H1 (cell line): ENCODE data around the gene ABHD6. TPM values are rescaled to one million over a fixed set of nuclear protein-coding genes. Genes with fewer than 3 reads are reported as not detected.

Source experiments
- CTCF ChIA-PET: fragments of 300-600 bp; sonication (Branson Sonifier 250); formaldehyde crosslinking; loops from one replicate; lab custom pipeline; 2021; ENCODE audit not compliant: partially characterized antibody; lab: Charles Lee
- POLR2A ChIA-PET: fragments of 300-600 bp; sonication (Branson Sonifier 250); formaldehyde crosslinking; loops from one replicate; lab custom pipeline; 2021; ENCODE audit warnings: inconsistent platforms; ENCODE audit not compliant: partially characterized antibody; lab: Charles Lee
- DNase-seq, 2 experiments: peaks; one replicate each; pipeline versions ENCODE4 v3.0.0 to v3.0.0-alpha.2; 2010 to 2022; ENCODE audit warnings: low spot score in 2 of 2, low read depth in 1 of 2, mixed read lengths in 1 of 2
- FAIRE-seq: peaks from 2 replicates; lab custom pipeline; 2011; peaks lifted over from hg19 to GRCh38; lab: Jason Lieb, UNC
- H2AFZ ChIP-seq: 2 replicates; pipeline ENCODE4 v1.8.1; 2012; ENCODE audit warnings: low read length, inconsistent platforms
- H2AK5ac ChIP-seq: 2 replicates; pipeline ENCODE4 v1.6.1; 2013; ENCODE audit warnings: low read depth, low read length
- H2BK120ac ChIP-seq: replicated peaks from 2 replicates; pipeline ENCODE3; 2013; ENCODE audit warnings: low read depth, low read length, inconsistent platforms
- H2BK12ac ChIP-seq: 2 replicates; pipeline ENCODE4 v1.6.1; 2013; ENCODE audit warnings: low read depth, low read length
- H2BK15ac ChIP-seq: 2 replicates; pipeline ENCODE4 v1.6.1; 2013; ENCODE audit warnings: low read length
- H2BK20ac ChIP-seq: 2 replicates; pipeline ENCODE4 v1.6.1; 2013; ENCODE audit warnings: low read length
- H2BK5ac ChIP-seq: 2 replicates; pipeline ENCODE4 v1.6.1; 2013; ENCODE audit warnings: low read depth, low read length
- H3K14ac ChIP-seq: 2 replicates; pipeline ENCODE4 v1.6.1; 2013; ENCODE audit warnings: inconsistent platforms; ENCODE audit not compliant: insufficient read length
- H3K18ac ChIP-seq: 2 replicates; pipeline ENCODE4 v1.6.1; 2013; ENCODE audit warnings: low read length; ENCODE audit errors: extremely low read depth
- H3K23ac ChIP-seq: 2 replicates; pipeline ENCODE4 v1.6.1; 2013; ENCODE audit warnings: inconsistent platforms; ENCODE audit not compliant: insufficient read length
- H3K23me2 ChIP-seq: 2 replicates; pipeline ENCODE4 v1.6.1; 2013; ENCODE audit warnings: low read depth, low read length
- H3K27ac ChIP-seq: 2 replicates; pipeline ENCODE4 v1.6.1; 2011; ENCODE audit warnings: low read depth, low read length, inconsistent platforms
- H3K27me3 ChIP-seq, 4 experiments: replicated peaks in 1 of 4; 1 replicate in 1 of 4; 2 replicates in 3 of 4; pipeline versions ENCODE4 v1.6.1 to v1.8.1; 2011 to 2013; ENCODE audit warnings: low read length in 3 of 4, mild to moderate bottlenecking in 3 of 4, inconsistent platforms in 2 of 4, mixed read lengths in 2 of 4, moderate library complexity in 1 of 4; ENCODE audit not compliant: control insufficient read depth in 3 of 4, insufficient read depth in 3 of 4; ENCODE audit errors: extremely low read depth in 1 of 4
- H3K36me3 ChIP-seq, 4 experiments: 2 replicates each; pipeline versions ENCODE4 v1.6.1 to v1.8.1; 2011 to 2013; ENCODE audit warnings: mild to moderate bottlenecking in 4 of 4, low read length in 3 of 4, moderate library complexity in 2 of 4, control low read depth in 1 of 4, inconsistent platforms in 1 of 4; ENCODE audit not compliant: insufficient read depth in 4 of 4, control insufficient read depth in 2 of 4
- H3K4ac ChIP-seq: replicated peaks from 2 replicates; pipeline ENCODE3; 2013; ENCODE audit warnings: low read length, low read depth, mixed read lengths, inconsistent platforms; ENCODE audit not compliant: insufficient read length
- H3K4me1 ChIP-seq, 4 experiments: replicated peaks in 1 of 4; 1 replicate in 1 of 4; 2 replicates in 3 of 4; pipeline versions ENCODE4 v1.6.1 to v1.8.1; 2011 to 2013; ENCODE audit warnings: low read length in 3 of 4, inconsistent platforms in 2 of 4, mixed read lengths in 1 of 4; ENCODE audit not compliant: insufficient read depth in 4 of 4, control insufficient read depth in 3 of 4
- H3K4me2 ChIP-seq, 2 experiments: 2 replicates each; pipeline versions ENCODE4 v1.6.1 to v1.8.1; 2011 to 2013; ENCODE audit warnings: low read depth in 2 of 2, low read length in 2 of 2, control low read depth in 1 of 2, inconsistent platforms in 1 of 2, mild to moderate bottlenecking in 1 of 2; ENCODE audit not compliant: insufficient read depth in 1 of 2
- H3K4me3 ChIP-seq, 4 experiments: fragments of 200-600, 300-600 bp in 1 of 4; sonication (generic), shearing (Covaris generic), sonication (Bioruptor Twin) in 1 of 4; 2 replicates each; pipeline versions ENCODE4 v1.5.1 to v1.8.1; 2011 to 2016; ENCODE audit warnings: low read length in 4 of 4, low read depth in 3 of 4, control low read depth in 2 of 4, inconsistent platforms in 2 of 4, mild to moderate bottlenecking in 2 of 4, mixed read lengths in 1 of 4, moderate library complexity in 1 of 4; ENCODE audit not compliant: insufficient read depth in 2 of 4; ENCODE audit errors: extremely low read depth in 1 of 4
- H3K56ac ChIP-seq: replicated peaks from 2 replicates; pipeline ENCODE3; 2013; ENCODE audit warnings: low read depth, mild to moderate bottlenecking, mixed read lengths, low read length, inconsistent platforms; ENCODE audit not compliant: insufficient read length
- H3K79me1 ChIP-seq: 2 replicates; pipeline ENCODE4 v1.6.1; 2013; ENCODE audit warnings: low read depth, low read length, control low read depth
- H3K79me2 ChIP-seq, 2 experiments: 2 replicates each; pipeline versions ENCODE4 v1.6.1 to v1.8.1; 2012 to 2013; ENCODE audit warnings: low read length in 2 of 2, mild to moderate bottlenecking in 2 of 2, inconsistent platforms in 1 of 2; ENCODE audit not compliant: insufficient read depth in 2 of 2, control insufficient read depth in 1 of 2
- H3K9ac ChIP-seq, 4 experiments: replicated peaks in 1 of 4; 1 replicate in 1 of 4; 2 replicates in 3 of 4; pipeline versions ENCODE4 v1.6.1 to v1.8.1; 2011 to 2013; ENCODE audit warnings: low read depth in 3 of 4, low read length in 3 of 4, control low read depth in 2 of 4, mild to moderate bottlenecking in 2 of 4, moderate library complexity in 2 of 4, inconsistent platforms in 1 of 4; ENCODE audit errors: extremely low read depth in 1 of 4
- H3K9me3 ChIP-seq, 2 experiments: 2 replicates each; pipeline versions ENCODE4 v1.6.1 to v1.8.1; 2012 to 2013; ENCODE audit warnings: mild to moderate bottlenecking in 2 of 2, moderate library complexity in 2 of 2, control low read depth in 1 of 2, inconsistent platforms in 1 of 2, low read depth in 1 of 2, low read length in 1 of 2, mixed read lengths in 1 of 2; ENCODE audit not compliant: insufficient read depth in 2 of 2
- H4K20me1 ChIP-seq, 2 experiments: replicated peaks in 1 of 2; 2 replicates each; pipeline versions ENCODE3 to v1.8.1; 2011 to 2013; ENCODE audit warnings: inconsistent platforms in 2 of 2, low read length in 2 of 2, mild to moderate bottlenecking in 1 of 2; ENCODE audit not compliant: insufficient read depth in 2 of 2, control insufficient read depth in 1 of 2
- H4K5ac ChIP-seq: 2 replicates; pipeline ENCODE4 v1.6.1; 2013; ENCODE audit warnings: low read length, low read depth, mixed read lengths, inconsistent platforms; ENCODE audit not compliant: insufficient read length
- H4K8ac ChIP-seq: 2 replicates; pipeline ENCODE4 v1.8.0; 2013; ENCODE audit warnings: mild to moderate bottlenecking, moderate library complexity, low read length, inconsistent platforms; ENCODE audit not compliant: insufficient read depth; ENCODE audit errors: extremely low read depth
- H4K91ac ChIP-seq: replicated peaks from 2 replicates; pipeline ENCODE3; 2013; ENCODE audit warnings: low read length, mixed read lengths, inconsistent platforms; ENCODE audit not compliant: insufficient read length
- BCL11A ChIP-seq, 2 experiments: IDR thresholded peaks; one replicate each; pipeline ENCODE4 v1.6.1; 2011; ENCODE audit warnings: low read depth in 2 of 2, low read length in 2 of 2, mild to moderate bottlenecking in 2 of 2
- CBX5 ChIP-seq: fragments of 300-800, 300-1000 bp; sonication (generic); IDR thresholded peaks from 2 replicates; pipeline ENCODE4 v1.7.1; 2016; ENCODE audit warnings: antibody characterized with exemption, low read length, low read depth
- CEBPB ChIP-seq: IDR thresholded peaks from 2 replicates; pipeline ENCODE4 v1.6.1; 2012; ENCODE audit warnings: low read depth, low read length
- FOSL1 ChIP-seq: IDR thresholded peaks from 2 replicates; pipeline ENCODE4 v1.6.1; 2011; ENCODE audit warnings: mild to moderate bottlenecking, low read depth, low read length, moderate library complexity; ENCODE audit not compliant: insufficient read depth
- PHF8 ChIP-seq: fragments of 200-600 bp; sonication (generic); conservative IDR thresholded peaks from 2 replicates; pipeline ENCODE4 v1.7.1; 2012; ENCODE audit warnings: low read depth, mild to moderate bottlenecking, inconsistent platforms, low read length, moderate library complexity
- POU5F1 ChIP-seq: IDR thresholded peaks from 2 replicates; pipeline ENCODE4 v1.6.1; 2011; ENCODE audit warnings: low read depth, mild to moderate bottlenecking, low read length, moderate library complexity
- SP2 ChIP-seq: IDR thresholded peaks from 2 replicates; pipeline ENCODE4 v1.6.1; 2012; ENCODE audit warnings: mild to moderate bottlenecking, low read length, inconsistent platforms
- SUZ12 ChIP-seq: fragments of 200-600 bp; sonication (generic); IDR thresholded peaks from 2 replicates; pipeline ENCODE4 v1.6.1; 2012; ENCODE audit warnings: mild to moderate bottlenecking, inconsistent platforms, low read length, moderate library complexity, mixed read lengths
- TAF1 ChIP-seq: IDR thresholded peaks from 2 replicates; pipeline ENCODE4 v1.6.1; 2011; ENCODE audit warnings: mild to moderate bottlenecking, low read depth, low read length
- WGBS, 2 experiments: shearing (Covaris generic) in 1 of 2; methylation state at CpG; one replicate each; pipeline versions ENCODE4 v1.1.6 to v1.1.7; 2013 to 2015; ENCODE audit warnings: low lambda C conversion rate in 2 of 2, mixed read lengths in 2 of 2, inconsistent platforms in 1 of 2, low coverage in 1 of 2, missing lambda C conversion rate in 1 of 2; ENCODE audit not compliant: insufficient replicate concordance in 2 of 2, insufficient coverage in 1 of 2, insufficient read length in 1 of 2; ENCODE audit errors: extremely low coverage in 1 of 2, missing lambda C conversion rate in 1 of 2; 5-methylcytosine and 5-hydroxymethylcytosine counted together
- polyA plus RNA-seq, 7 experiments: library from polyadenylated mRNA; depleted of rRNA in 3 of 7; stranded (reverse) in 5 of 7; unstranded in 2 of 7; fragments of >200 nt in 5 of 7; fragments of 200-250 nt in 2 of 7; gene quantifications; 1 replicate in 5 of 7; 2 replicates in 1 of 7; 4 replicates in 1 of 7; pipeline versions ENCODE4 v1.2.1 to v1.2.3, GENCODE V29; 2011 to 2013; ENCODE audit warnings: missing spikeins in 2 of 7, mixed read lengths in 2 of 7
- total RNA-seq: library from RNA; stranded (reverse); fragmentation: NEBNext Ultra II Directional; extraction: Animal tissue kit (Norgen Biotek cat#: 25700); gene quantifications from 2 replicates; pipeline ENCODE4 v1.2.1, GENCODE V29; 2021
- TF ChIP-seq, protein P1 (sequence below), 3 experiments: IDR thresholded peaks; 1 replicate in 2 of 3; 2 replicates in 1 of 3; pipeline versions ENCODE4 v1.5.1 to v1.6.1; 2011; ENCODE audit warnings: low read length in 3 of 3, mild to moderate bottlenecking in 3 of 3, inconsistent platforms in 2 of 3, low read depth in 1 of 3, moderate library complexity in 1 of 3; ENCODE audit not compliant: insufficient read depth in 1 of 3; ENCODE audit errors: control extremely low read depth in 1 of 3

ABHD6 gene
- total and polyA plus RNA-seq, 2 of the 8 experiments (the other 6 are each of a cell fraction or from before 2014, with no cell fraction given) = 5.9 to 6.6 TPM

DNA sequence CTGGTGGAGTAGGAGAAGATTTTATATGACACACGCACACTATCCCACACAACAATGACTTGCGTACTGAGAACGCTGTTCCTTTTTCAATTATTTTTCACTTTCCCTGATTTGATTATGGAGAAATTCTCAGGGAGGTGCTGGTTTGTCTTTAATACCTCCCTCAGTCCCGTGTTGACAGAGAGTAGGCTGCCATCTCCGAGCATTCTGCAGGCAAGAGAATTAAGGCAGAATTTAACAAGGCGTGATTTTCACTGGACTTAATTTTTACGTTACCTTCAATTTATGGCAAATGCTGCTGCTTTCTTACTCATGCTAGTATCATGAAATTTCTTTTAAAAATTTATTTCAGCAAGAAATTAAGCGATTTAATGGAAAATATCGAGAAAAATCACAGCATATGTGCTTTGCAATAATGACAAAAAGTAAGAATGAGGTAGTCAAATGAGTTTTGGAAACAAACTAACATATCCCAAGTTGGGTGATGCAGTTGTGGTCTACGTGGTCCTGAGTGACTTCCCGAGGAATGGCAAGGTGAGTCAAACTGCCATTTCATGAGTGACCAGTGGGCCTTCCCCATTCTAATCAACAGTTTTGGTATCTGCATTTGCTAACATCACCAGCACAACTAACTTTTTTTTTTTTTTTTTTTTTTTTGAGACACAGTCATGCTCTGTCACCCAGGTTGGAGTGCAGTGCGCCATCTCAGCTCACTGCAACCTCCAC lies 43.7 kb upstream of the ABHD6 start:
- Histone ChIP-seq H2BK15ac (no peak overlapping the region), H2BK120ac (no peak overlapping the region), H3K56ac (no peak overlapping the region), H3K18ac (no peak overlapping the region), H3K27ac (no peak overlapping the region), H3K79me2 (no peaks in the 10 kb centered on the region), H2BK5ac (no peak overlapping the region), H3K27me3 (no peaks in the 10 kb centered on the region), H3K14ac (no peak overlapping the region), H2AK5ac (no peak overlapping the region), H2AFZ (peak overlapping the region; percentile 64; the same call in 1 of the 2 replicates), H3K4me3 (no peak overlapping the region), H3K23me2 (no peaks in the 10 kb centered on the region), H3K4ac (no peak overlapping the region), H3K36me3 (no peaks in the 10 kb centered on the region), H4K8ac (peak overlapping the region; percentile 42; the same call in 1 of the 2 replicates), H4K91ac (no peak overlapping the region), H3K4me1 (peaks cover 0 to 3% (median 1%) of the 10 kb centered on the region in 4 experiments; a peak in 2 of 7 replicates), H4K5ac (no peak overlapping the region), H2BK20ac (no peak overlapping the region), H4K20me1 (no peaks in the 10 kb centered on the region), H3K4me2 (no peak overlapping the region), H3K9me3 (no peaks in the 10 kb centered on the region), H3K79me1 (no peaks in the 10 kb centered on the region), H3K23ac (no peak overlapping the region), H3K9ac (no peak overlapping the region), H2BK12ac (no peak overlapping the region; the same call in 1 of the 2 replicates)
- CTCF ChIA-PET = interaction anchor here (1.0 to 3.8 kb wide), 3 partner anchors 16 to 24 kb away, joined by 3 to 15 read pairs (median 7); no protein-coding TSS in a partner anchor
- no peak for FAIRE-seq
- WGBS, 2 experiments = 89% methylated on average over 12 of the region's 12 CpGs; no CpG with 5 or more reads in 1 of the 2 experiments
- no peak for DNase-seq
- POLR2A ChIA-PET = interaction anchor here (1.5 kb wide), 1 partner anchor 112 kb away, joined by 3 read pairs; the partner anchor contains the start of genes HTD2 and RPP14
- TF ChIP-seq SP2 = no peak
- no peak for TF ChIP-seq SUZ12
- no peak for TF ChIP-seq CEBPB
- no peak for TF ChIP-seq POU5F1
- no peak for TF ChIP-seq CBX5
- TF ChIP-seq, protein P1, sequence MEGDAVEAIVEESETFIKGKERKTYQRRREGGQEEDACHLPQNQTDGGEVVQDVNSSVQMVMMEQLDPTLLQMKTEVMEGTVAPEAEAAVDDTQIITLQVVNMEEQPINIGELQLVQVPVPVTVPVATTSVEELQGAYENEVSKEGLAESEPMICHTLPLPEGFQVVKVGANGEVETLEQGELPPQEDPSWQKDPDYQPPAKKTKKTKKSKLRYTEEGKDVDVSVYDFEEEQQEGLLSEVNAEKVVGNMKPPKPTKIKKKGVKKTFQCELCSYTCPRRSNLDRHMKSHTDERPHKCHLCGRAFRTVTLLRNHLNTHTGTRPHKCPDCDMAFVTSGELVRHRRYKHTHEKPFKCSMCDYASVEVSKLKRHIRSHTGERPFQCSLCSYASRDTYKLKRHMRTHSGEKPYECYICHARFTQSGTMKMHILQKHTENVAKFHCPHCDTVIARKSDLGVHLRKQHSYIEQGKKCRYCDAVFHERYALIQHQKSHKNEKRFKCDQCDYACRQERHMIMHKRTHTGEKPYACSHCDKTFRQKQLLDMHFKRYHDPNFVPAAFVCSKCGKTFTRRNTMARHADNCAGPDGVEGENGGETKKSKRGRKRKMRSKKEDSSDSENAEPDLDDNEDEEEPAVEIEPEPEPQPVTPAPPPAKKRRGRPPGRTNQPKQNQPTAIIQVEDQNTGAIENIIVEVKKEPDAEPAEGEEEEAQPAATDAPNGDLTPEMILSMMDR (IDR thresholded peaks at IDR 0.05; ENCODE audit: control extremely low read depth in 1 of 3, insufficient read depth in 1 of 3, low read depth in 1 of 3, low read length in 3 of 3) = no peak
- TF ChIP-seq PHF8 = no peak
- no peak for TF ChIP-seq FOSL1
- no peak for TF ChIP-seq TAF1
- TF ChIP-seq BCL11A (IDR thresholded peaks at IDR 0.05; ENCODE audit: low read depth in 2 of 2, low read length in 2 of 2) = no peak
